Activated CD4-positive, alpha-beta T cell treated with anti-CD3 and anti-CD28 coated beads, Interleukin-2, amount 10 ng/mL, durations not matched to agents 24 days and 14 days (primary cell): Measurements from ENCODE around the gene PRKN. TPM values are rescaled to one million over a fixed set of nuclear protein-coding genes. Genes with fewer than 3 reads are reported as not detected.

Source experiments
- DNase-seq: peaks from one replicate; pipeline ENCODE4 v3.0.0; 2022
- H3K27ac Mint-ChIP-seq: one replicate; pipeline ENCODE4 v1.8.0; 2022; ENCODE audit warnings: mild to moderate bottlenecking, mixed read lengths
- H3K27me3 Mint-ChIP-seq: one replicate; pipeline ENCODE4 v1.8.0; 2022; ENCODE audit warnings: mixed read lengths
- H3K36me3 Mint-ChIP-seq: one replicate; pipeline ENCODE4 v1.8.0; 2022; ENCODE audit warnings: low read depth, mild to moderate bottlenecking, mixed read lengths
- H3K4me1 Mint-ChIP-seq: one replicate; pipeline ENCODE4 v1.8.0; 2021; ENCODE audit warnings: mixed read lengths
- H3K4me3 Mint-ChIP-seq: one replicate; pipeline ENCODE4 v1.8.0; 2022; ENCODE audit warnings: mild to moderate bottlenecking, moderate library complexity, mixed read lengths
- H3K9me3 Mint-ChIP-seq: one replicate; pipeline ENCODE4 v1.8.0; 2021; ENCODE audit warnings: mixed read lengths
- intact Hi-C: fragments of 100-400 bp; cut with micrococcal nuclease; formaldehyde crosslinking; loops from one replicate; pipeline ENCODE4 v1.15.1; 2023
- total RNA-seq: library from RNA; stranded (reverse); gene quantifications from 2 replicates; pipeline ENCODE4 v1.2.3, GENCODE V29; 2022

PRKN gene
- total RNA-seq, 1 donor from 2014 or later = not detected

DNA sequence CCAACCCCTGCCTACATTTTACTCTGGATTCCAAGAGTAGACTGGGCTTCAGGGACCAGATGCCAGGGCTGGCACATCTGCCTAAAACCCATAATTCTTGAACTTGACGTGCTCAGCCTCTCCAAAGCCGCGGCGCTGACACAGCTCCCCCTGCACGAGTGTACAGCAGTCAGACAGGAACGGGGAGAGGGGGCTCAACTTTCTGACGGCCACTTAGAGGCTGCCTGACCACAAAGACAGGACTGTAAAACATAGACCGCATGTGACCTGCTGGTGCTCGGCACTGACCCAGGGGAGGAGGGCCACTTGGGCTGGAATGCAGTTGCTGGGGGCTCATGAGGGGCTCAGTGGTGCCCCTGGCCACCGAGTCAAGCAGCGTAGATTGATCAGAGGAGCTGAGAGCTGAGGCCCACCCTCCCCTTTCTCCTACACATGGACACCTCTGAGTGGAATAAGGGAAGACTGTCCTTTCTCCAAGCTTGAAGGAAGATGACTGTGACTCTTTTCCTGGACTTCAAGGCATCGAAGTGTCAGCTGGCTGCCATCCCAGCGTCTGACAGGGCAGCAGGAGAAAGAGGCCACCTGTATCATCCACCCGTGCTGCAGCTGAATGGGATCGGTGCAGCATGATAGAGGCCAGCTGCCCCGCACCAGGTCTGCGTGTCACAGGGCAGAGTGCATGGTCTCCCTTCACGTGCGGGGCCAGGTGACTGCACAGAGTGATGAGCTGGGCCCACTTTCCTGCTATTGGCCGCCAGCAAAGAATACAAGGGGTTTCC lies 1282.4 kb downstream of the PRKN start:
- H3K27me3 Mint-ChIP-seq = no peaks in the 10 kb centered on the region
- intact Hi-C loops = no loop called here

GRCh38 chr6:161444464-161444863 lies 1283.1 kb downstream of the PRKN start:
- DNase-seq = peak; percentile 61
- intact Hi-C loops = no loop called here
- no peaks in the 10 kb centered on the region for H3K36me3 Mint-ChIP-seq
- no peak overlapping the region for H3K4me3 Mint-ChIP-seq
- no peaks in the 10 kb centered on the region for H3K9me3 Mint-ChIP-seq
- no peaks in the 10 kb centered on the region for H3K27me3 Mint-ChIP-seq
- peaks cover 3% of the 10 kb centered on the region for H3K4me1 Mint-ChIP-seq
- no peak overlapping the region for H3K27ac Mint-ChIP-seq

More for the DNA sequence above, 1282.4 kb downstream of the PRKN start:
- no peak overlapping the region for H3K4me3 Mint-ChIP-seq
- H3K9me3 Mint-ChIP-seq = no peaks in the 10 kb centered on the region
- H3K36me3 Mint-ChIP-seq = no peaks in the 10 kb centered on the region
- no peak overlapping the region for H3K27ac Mint-ChIP-seq
- H3K4me1 Mint-ChIP-seq = peaks cover 3% of the 10 kb centered on the region
- no peak for DNase-seq

DNA sequence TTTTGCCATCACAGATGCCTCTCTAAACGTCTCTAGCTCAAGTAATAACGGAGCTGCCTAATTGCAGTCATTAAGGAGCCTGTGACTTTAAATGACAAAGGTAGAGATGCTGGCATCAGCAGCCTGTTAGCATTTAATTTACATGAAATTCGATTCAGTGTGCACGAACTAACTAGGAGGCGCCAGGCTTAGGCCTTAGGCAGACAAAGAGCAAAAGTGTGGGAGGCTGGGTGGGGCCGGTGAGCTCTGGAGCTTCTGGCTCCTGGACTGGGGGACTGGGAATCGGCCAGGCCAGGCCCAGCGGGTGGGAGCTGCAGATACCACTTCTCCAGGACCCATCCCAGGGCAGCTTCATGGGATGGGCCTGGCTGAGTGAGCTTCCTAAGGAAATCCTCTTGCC lies 1283.7 kb downstream of the PRKN start:
- DNase-seq = no peak
- Mint-ChIP-seq H3K9me3 (no peaks in the 10 kb centered on the region), H3K27me3 (no peaks in the 10 kb centered on the region), H3K36me3 (no peaks in the 10 kb centered on the region), H3K4me3 (no peak overlapping the region), H3K27ac (no peak overlapping the region), H3K4me1 (peaks cover 6% of the 10 kb centered on the region)
- intact Hi-C loops = no loop called here

DNA sequence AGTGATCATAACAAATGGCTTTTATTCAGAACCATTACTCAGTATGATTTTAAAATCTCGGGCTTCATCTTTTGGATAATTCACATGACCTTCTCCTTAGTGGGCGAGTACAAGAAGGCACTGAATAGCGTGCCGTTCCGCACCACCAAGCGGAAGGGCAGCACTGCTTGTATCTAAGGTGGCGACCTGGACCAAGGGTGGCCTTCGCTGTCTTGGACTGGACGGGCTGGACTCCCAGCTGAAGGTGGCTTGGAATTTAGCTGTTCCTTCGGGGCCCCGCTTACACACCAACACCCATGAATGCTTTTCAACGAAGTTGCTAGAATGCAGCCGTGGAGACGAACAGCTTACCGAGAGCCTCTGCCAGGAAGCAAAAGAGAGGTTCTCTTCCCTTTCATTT lies 1285.1 kb downstream of the PRKN start:
- intact Hi-C loops = no loop called here
- Mint-ChIP-seq H3K27me3 (no peaks in the 10 kb centered on the region), H3K4me3 (no peak overlapping the region), H3K4me1 (peaks cover 6% of the 10 kb centered on the region), H3K9me3 (no peaks in the 10 kb centered on the region), H3K27ac (no peak overlapping the region), H3K36me3 (no peaks in the 10 kb centered on the region)
- DNase-seq = no peak

DNA sequence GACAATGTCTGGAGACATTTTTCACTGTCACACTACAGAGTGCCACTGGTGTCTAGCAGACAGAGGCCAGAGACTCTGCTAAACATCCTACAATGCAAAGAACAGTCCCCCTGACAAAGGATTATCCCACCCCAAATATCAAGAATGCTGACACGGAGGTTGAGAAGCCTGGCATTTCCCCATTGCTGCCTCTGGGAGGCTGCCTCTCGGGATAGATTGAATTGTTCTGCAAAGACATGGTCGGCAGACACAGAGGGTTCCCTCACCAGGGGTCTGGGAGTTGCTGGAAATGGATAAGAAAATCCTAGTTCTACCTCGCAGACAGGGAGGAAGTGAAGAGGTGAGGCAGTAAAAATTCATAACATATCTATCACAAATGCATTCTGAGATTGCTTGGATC lies 1287.3 kb downstream of the PRKN start:
- DNase-seq = no peak
- H3K27ac Mint-ChIP-seq = no peak overlapping the region
- peaks cover 6% of the 10 kb centered on the region for H3K4me1 Mint-ChIP-seq
- H3K36me3 Mint-ChIP-seq = no peaks in the 10 kb centered on the region
- no peak overlapping the region for H3K4me3 Mint-ChIP-seq
- no peaks in the 10 kb centered on the region for H3K9me3 Mint-ChIP-seq
- H3K27me3 Mint-ChIP-seq = no peaks in the 10 kb centered on the region
- intact Hi-C loops = no loop called here

DNA sequence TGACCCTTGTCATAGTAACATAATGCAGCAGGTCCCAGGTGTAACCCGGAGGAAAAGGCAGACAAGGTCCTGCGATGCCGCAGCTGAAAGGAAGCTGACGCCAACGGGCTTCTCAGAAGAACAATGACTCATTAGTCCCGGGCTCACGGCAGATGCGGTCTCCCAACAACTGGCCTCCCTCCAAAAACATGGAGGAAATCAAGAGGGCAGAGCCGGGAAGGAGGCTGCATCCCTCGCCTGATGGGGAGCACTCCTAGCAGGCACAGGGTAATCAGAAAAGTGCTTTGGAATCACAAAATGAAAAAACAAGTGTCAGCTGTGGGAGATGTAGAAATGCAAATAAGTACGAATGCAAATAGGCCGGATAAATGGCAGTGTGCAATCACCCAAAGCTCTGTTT lies 1288.5 kb downstream of the PRKN start:
- Mint-ChIP-seq H3K27me3 (no peaks in the 10 kb centered on the region), H3K27ac (no peak overlapping the region), H3K4me1 (peaks cover 3% of the 10 kb centered on the region), H3K36me3 (no peaks in the 10 kb centered on the region), H3K9me3 (no peaks in the 10 kb centered on the region), H3K4me3 (no peak overlapping the region)
- DNase-seq = peak; percentile 57
- intact Hi-C loops = no loop called here

GRCh38 chr6:161438430-161439030 lies 1289.0 kb downstream of the PRKN start:
- DNase-seq = no peak
- no peaks in the 10 kb centered on the region for H3K36me3 Mint-ChIP-seq
- H3K27ac Mint-ChIP-seq = no peak overlapping the region
- no peaks in the 10 kb centered on the region for H3K9me3 Mint-ChIP-seq
- H3K4me3 Mint-ChIP-seq = no peak overlapping the region
- H3K4me1 Mint-ChIP-seq = peaks cover 3% of the 10 kb centered on the region
- H3K27me3 Mint-ChIP-seq = no peaks in the 10 kb centered on the region
- intact Hi-C loops = no loop called here

DNA sequence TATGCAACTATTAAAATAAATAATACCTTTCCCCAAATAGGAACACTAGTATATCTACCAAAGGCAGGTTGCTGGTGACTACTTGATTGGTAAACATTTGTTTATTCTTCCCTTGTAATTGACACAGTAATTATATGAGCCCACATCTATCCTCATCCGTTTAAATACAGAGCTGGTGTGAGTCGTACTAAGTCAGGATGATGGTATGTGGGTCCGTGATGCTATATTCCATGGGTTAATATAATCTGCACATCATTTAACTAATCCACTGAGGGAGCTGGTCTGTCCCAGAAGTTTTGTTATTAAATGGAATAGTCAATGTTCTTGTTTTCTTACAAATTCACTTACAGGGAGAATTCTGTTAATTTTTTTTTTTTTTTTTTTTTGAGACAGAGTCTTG lies 1289.7 kb downstream of the PRKN start:
- no peaks in the 10 kb centered on the region for H3K9me3 Mint-ChIP-seq
- DNase-seq = no peak
- H3K36me3 Mint-ChIP-seq = no peaks in the 10 kb centered on the region
- H3K4me3 Mint-ChIP-seq = no peak overlapping the region
- H3K27me3 Mint-ChIP-seq = no peaks in the 10 kb centered on the region
- intact Hi-C loops = no loop called here
- peaks cover 3% of the 10 kb centered on the region for H3K4me1 Mint-ChIP-seq
- H3K27ac Mint-ChIP-seq = no peak overlapping the region

DNA sequence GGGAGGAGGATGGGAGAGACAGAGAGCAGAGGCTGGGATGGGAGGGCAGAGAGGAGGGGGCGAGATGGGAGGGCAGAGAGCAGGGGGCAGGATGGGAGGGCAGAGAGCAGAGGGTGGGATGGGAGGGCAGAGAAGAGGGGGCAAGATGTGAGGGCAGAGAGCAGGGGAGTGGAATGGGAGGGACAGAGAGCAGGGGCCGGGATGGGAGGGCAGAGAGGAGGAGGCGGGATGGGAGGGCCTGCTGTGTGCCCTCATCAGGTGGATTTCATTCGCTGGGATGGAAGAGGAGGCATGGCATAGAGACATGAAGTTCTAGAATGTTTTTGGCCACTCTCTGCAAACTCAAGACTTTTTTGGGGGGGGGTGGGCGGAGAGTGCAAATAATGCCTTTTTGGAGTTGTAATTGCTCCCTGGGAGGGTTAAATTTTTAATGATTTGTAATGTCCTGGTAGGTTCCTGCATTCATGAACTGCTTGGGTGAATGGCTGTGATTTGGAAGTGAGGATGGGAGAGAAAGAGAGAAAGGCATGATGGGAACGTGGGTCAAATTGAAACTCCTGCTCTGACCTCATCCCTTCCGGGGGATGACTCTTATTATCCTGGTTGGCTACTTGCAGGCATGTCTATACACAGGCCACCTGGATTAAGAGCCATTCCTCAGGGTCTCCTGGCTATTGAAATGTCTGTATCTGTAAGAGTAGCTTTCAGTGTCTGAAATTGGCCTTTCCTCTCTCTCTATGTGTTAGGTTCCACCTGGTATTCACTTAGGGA lies 1291.3 kb downstream of the PRKN start:
- H3K4me3 Mint-ChIP-seq = no peak overlapping the region
- H3K4me1 Mint-ChIP-seq = peaks cover 3% of the 10 kb centered on the region
- no peak overlapping the region for H3K27ac Mint-ChIP-seq
- DNase-seq = no peak
- no peaks in the 10 kb centered on the region for H3K36me3 Mint-ChIP-seq
- intact Hi-C loops = no loop called here
- H3K9me3 Mint-ChIP-seq = no peaks in the 10 kb centered on the region
- H3K27me3 Mint-ChIP-seq = no peaks in the 10 kb centered on the region

DNA sequence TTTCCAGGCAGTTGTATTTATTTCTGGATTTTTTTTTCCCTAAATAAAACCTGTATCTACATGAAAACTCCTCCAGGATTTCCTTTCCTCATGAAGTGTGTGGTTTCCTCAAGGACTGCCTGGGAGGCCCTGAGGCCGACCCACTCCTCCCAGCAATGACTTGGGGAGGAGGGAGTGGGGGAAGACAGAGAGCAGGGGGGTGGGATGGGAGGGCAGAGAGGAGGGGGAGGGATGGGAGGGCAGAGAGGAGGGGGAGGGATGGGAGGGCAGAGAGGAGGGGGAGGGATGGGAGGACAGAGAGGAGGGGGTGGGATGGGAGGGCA lies 1291.9 kb downstream of the PRKN start:
- no peaks in the 10 kb centered on the region for H3K9me3 Mint-ChIP-seq
- no peak for DNase-seq
- H3K36me3 Mint-ChIP-seq = no peaks in the 10 kb centered on the region
- H3K4me3 Mint-ChIP-seq = no peak overlapping the region
- intact Hi-C loops = no loop called here
- H3K27ac Mint-ChIP-seq = no peak overlapping the region
- peaks cover 3% of the 10 kb centered on the region for H3K4me1 Mint-ChIP-seq
- no peaks in the 10 kb centered on the region for H3K27me3 Mint-ChIP-seq

GRCh38 chr6:161434921-161435747 lies 1292.4 kb downstream of the PRKN start:
- no peak for DNase-seq
- peaks cover 3% of the 10 kb centered on the region for H3K4me1 Mint-ChIP-seq
- H3K36me3 Mint-ChIP-seq = no peaks in the 10 kb centered on the region
- H3K27me3 Mint-ChIP-seq = no peaks in the 10 kb centered on the region
- H3K27ac Mint-ChIP-seq = no peak overlapping the region
- no peak overlapping the region for H3K4me3 Mint-ChIP-seq
- intact Hi-C loops = no loop called here
- H3K9me3 Mint-ChIP-seq = no peaks in the 10 kb centered on the region

DNA sequence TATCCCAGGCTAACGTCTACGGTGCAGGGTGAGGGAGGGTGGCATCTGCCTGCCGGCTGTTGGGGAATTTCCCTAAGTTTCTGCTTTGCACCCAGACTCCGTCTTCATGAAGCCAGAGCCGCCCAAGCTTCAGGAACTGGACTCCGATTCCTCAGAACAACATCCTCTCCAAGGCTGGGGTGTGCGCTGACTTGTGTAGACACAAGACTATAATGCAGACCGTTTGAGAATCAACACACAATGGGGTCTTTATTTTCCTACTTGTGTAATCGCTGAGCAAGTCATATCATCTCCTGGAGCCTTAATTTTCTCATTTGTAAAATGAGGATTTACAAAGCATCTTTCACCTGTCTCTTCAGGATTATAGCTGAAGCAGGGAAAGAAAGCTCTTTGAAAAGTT lies 1293.2 kb downstream of the PRKN start:
- Mint-ChIP-seq H3K9me3 (no peaks in the 10 kb centered on the region), H3K27ac (no peak overlapping the region), H3K27me3 (no peaks in the 10 kb centered on the region), H3K4me3 (no peak overlapping the region), H3K36me3 (no peaks in the 10 kb centered on the region), H3K4me1 (peaks cover 3% of the 10 kb centered on the region)
- DNase-seq = no peak
- intact Hi-C loops = no loop called here

DNA sequence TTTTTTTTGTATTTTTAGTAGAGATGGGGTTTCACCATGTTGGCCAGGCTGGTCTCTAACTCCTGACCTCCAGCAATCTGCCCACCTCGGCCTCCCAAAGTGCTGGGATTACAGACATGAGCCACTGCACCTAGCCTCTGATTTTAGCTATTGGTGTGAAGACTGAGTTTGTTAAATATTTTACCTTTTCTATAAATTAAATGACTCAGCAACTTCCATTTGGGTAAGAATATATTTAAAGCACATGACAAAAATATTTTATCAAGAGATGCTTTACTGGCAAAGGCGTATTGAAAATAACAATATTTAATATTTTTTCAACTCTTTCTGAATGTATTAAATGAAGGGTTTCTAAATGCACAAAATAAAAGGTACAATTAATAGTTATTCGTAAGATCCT lies 1295.0 kb downstream of the PRKN start:
- intact Hi-C loops = no loop called here
- H3K36me3 Mint-ChIP-seq = no peaks in the 10 kb centered on the region

More for the DNA sequence above, 1295.0 kb downstream of the PRKN start:
- Mint-ChIP-seq H3K27me3 (no peaks in the 10 kb centered on the region), H3K4me1 (no peaks in the 10 kb centered on the region), H3K4me3 (no peak overlapping the region), H3K9me3 (no peaks in the 10 kb centered on the region), H3K27ac (no peak overlapping the region)
- DNase-seq = no peak
